HG03354 (cell line): ENCODE measurements around the gene OGG1.

ENCODE experiments used
- ATAC-seq: cut with Tn5 transposase; IDR thresholded peaks from one replicate; pipeline ENCODE4 v1.9.1; 2021; ENCODE audit warnings: mild to moderate bottlenecking; ENCODE audit not compliant: unreplicated experiment, poor library complexity, severe bottlenecking

Gene OGG1

GRCh38 chr3:9749645-9750555, at the start of gene OGG1:
OGG1 (plus strand) TSS chr3:9749952; CDS start chr3:9750287, 335 bp downstream.
- ATAC-seq: peak; percentile 92

- no peak for ATAC-seq
Observed at GRCh38 chr3:9700536-9700935, 49.2 kb upstream of the OGG1 start.

GRCh38 chr3:9701006-9701405, 48.7 kb upstream of the OGG1 start:
- ATAC-seq: no peak

- ATAC-seq: no peak
Observed at GRCh38 chr3:9701711-9702110, 48.0 kb upstream of the OGG1 start.

DNA sequence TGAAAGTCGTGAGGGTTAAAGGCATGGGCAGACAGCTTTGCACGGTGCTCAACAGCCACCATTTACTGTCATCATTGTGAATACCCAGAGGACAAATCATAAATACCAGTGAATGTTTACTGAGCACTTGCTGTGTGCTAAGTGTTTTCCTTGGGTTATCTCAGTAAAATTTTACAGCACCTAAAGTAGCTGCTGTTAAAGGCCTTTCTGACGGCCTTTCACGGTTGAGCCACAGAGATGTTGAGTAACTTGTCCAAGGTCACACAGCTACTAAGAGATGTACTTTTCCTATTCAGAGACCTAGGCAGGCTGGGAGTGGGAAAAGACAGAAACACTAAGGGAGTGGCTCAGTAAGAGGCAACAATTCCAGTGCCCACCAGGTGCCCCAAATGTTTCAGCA, 46.5 kb upstream of the OGG1 start:
- ATAC-seq: no peak

- no peak for ATAC-seq
Observed at GRCh38 chr3:9703736-9704346, 45.9 kb upstream of the OGG1 start, which contains the start of gene CPNE9. CPNE9 (plus strand) TSS chr3:9703833; CDS start chr3:9703997, 164 bp downstream.

- ATAC-seq: no peak
Observed at GRCh38 chr3:9704347-9705322, 45.1 kb upstream of the OGG1 start.

GRCh38 chr3:9710174-9710739, 39.5 kb upstream of the OGG1 start:
- ATAC-seq: no peak

GRCh38 chr3:9712415-9712814, 37.3 kb upstream of the OGG1 start:
- ATAC-seq: no peak

DNA sequence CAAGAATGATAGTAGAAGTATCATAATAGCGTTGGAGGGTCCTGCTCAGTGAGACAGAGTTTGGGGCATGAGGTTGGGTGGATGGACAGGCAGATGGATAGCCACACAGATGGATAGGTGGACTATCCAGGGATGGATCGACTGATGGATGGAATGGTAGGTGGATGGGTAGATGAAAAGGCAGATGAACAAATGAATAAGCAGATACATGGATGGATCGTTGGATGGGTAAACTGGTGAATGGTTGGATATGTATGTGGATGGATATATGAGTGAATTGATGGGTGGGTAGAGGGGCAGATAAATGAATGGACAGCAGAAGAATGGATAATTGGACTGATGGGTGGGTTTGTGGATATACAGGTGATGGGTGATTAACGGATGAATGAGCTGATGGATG, 36.6 kb upstream of the OGG1 start:
- ATAC-seq: no peak

GRCh38 chr3:9715136-9715535, 34.6 kb upstream of the OGG1 start:
- no peak for ATAC-seq

- no peak for ATAC-seq
Observed at GRCh38 chr3:9715764-9716437, 33.9 kb upstream of the OGG1 start.

DNA sequence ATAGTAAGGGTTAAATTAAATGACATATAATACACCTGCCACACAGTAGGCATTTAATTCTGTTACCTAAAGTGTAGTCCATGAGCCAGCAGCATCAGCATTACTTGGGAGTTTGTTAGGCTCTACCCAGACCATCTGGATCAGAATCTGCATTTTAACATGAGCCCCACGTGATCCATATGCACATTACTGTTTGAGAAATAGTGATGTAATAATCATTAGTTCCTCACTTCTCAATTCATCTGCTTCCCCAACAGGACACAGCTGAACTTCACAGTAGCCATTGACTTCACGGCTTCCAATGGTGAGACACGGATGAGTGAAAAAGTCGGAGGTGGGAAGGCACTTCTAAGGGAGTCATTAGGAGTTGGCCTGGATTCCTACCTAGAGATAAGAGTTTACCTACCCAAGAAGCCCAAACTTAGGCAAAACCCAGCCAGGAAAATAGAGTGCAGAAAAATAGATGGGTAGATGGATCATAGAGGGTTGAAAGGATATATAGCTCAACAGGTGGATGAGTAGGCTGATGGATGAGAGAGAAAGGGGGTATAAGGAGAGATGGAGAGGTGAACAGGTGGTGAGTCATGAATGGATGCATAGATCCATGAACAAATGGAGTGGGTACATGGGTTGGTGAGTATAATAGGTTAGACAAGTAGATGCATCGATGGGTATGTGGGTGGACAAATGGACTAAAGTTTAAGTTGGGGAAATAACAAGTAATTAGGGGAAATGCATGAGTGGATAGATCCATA, 32.8 kb upstream of the OGG1 start:
- no peak for ATAC-seq

DNA sequence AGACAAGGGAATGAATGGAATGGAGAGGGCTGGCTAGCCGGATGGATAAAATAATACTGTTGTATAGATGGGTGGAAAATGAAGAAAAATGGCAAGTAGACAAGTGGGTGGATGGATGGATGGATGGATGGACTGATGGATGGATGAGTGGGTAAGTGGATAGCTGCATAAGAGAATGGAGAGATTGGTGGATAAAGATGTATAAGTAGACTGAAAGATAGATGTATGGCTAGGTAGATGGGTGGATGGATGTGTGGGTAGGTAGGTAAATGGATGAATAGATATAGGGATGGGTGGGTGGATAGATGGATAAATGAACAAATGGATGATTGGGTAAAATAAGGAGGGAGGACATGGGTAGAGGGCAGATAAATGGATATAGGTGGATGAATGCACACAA, 32.2 kb upstream of the OGG1 start:
- no peak for ATAC-seq

GRCh38 chr3:9718118-9718517, 31.6 kb upstream of the OGG1 start:
- no peak for ATAC-seq

DNA sequence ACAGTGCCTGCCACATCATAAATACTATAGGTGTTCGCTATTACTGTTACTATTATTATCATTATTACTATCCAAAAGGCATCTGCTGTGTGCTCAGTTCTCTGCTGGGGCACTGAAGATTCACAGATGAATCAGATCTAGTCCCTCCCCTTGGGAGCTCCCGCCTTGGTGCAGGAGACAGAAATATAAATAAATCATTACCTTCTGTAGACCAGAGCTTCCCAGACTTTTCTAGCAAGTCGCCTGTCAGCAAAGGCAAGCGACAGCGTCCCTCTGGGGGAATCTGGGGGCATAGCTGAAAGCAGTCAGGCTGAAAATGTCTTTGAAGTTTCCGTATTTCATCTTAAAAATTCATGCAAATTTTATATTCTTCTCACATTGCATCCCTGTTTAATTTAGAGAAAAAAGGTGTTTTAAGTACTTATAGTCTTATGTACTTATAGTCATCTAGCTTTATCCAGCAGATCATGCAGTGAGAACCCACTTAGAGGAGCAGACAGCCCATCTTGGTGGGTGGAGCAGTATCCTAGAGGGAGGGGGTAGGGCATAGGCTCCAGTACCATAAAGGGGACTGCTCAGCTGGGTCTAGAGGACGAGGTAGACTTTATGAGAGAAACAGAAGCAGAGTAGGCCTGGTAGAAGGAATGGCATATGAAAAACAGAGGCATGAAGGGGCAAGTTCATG, 28.6 kb upstream of the OGG1 start:
- no peak for ATAC-seq

DNA sequence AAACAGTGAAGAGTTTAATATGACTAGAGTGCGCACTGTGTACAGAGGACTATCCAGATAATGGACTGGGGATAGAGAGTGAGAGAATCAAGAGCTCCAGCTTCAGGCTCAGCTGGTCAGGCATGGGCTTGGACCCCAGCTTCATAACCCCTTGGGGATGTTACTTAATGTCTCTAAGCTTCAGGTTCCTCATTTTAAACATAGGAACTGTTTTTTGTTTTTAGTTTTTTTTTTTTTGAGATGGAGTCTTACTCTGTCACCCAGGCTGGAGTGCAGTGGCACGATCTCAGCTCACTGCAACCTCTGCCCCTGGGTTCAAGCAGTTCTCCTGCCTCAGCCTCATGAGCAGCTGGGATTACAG, 28.1 kb upstream of the OGG1 start:
- no peak for ATAC-seq
